Measurements from ENCODE around the gene QPRT. TPM values are rescaled to one million over a fixed set of nuclear protein-coding genes. Genes with fewer than 3 reads are reported as not detected.

The QPRT gene
- total and polyA plus RNA-seq, 2 of the 13 experiments (the other 11 are each of a cell fraction or from before 2014, with no cell fraction given), result 130 to 218 TPM

DNA sequence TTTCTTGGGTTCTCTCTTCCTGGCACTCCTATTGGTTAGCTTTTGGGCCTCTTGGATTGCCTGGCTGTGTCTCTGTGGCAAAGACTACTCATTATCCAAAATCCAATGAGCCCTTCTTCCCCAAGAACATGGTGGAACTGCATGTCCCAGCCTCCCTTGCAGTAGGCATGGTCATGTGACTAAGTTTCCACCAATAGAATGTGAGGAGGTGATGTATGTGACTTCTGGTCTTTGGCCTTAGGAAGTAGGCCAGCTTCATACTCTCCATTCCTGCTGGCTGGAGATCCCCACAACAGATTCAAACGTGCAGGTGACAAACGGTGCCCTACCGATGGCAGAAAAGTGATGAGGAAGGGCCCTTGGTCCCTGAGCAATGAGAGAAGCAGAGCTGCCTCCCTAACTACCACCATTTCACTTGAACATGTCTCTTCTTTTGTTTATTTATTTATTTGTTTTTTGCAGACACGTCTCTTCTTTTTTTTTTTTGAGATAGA, 33.2 kb upstream of the QPRT start (continued):
- TF ChIP-seq, protein P1, sequence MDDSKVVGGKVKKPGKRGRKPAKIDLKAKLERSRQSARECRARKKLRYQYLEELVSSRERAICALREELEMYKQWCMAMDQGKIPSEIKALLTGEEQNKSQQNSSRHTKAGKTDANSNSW (CRISPR knock-in tag; IDR thresholded peaks at IDR 0.05; ENCODE audit: borderline replicate concordance), result no peak
- TF ChIP-seq NR2C2 (CRISPR knock-in tag; IDR thresholded peaks at IDR 0.05; ENCODE audit: borderline replicate concordance), result peak; percentile 46; the same call in 1 of the 2 replicates
- TF ChIP-seq, protein P2, sequence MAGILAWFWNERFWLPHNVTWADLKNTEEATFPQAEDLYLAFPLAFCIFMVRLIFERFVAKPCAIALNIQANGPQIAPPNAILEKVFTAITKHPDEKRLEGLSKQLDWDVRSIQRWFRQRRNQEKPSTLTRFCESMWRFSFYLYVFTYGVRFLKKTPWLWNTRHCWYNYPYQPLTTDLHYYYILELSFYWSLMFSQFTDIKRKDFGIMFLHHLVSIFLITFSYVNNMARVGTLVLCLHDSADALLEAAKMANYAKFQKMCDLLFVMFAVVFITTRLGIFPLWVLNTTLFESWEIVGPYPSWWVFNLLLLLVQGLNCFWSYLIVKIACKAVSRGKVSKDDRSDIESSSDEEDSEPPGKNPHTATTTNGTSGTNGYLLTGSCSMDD (CRISPR knock-in tag; IDR thresholded peaks at IDR 0.05), result no peak
- TF ChIP-seq ZFYVE20 (CRISPR knock-in tag; IDR thresholded peaks at IDR 0.05; ENCODE audit: borderline replicate concordance, low read depth), result no peak
- TF ChIP-seq, protein P3, sequence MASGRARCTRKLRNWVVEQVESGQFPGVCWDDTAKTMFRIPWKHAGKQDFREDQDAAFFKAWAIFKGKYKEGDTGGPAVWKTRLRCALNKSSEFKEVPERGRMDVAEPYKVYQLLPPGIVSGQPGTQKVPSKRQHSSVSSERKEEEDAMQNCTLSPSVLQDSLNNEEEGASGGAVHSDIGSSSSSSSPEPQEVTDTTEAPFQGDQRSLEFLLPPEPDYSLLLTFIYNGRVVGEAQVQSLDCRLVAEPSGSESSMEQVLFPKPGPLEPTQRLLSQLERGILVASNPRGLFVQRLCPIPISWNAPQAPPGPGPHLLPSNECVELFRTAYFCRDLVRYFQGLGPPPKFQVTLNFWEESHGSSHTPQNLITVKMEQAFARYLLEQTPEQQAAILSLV (CRISPR knock-in tag; IDR thresholded peaks at IDR 0.05; ENCODE audit: borderline replicate concordance), result no peak
- TF ChIP-seq, protein P4, sequence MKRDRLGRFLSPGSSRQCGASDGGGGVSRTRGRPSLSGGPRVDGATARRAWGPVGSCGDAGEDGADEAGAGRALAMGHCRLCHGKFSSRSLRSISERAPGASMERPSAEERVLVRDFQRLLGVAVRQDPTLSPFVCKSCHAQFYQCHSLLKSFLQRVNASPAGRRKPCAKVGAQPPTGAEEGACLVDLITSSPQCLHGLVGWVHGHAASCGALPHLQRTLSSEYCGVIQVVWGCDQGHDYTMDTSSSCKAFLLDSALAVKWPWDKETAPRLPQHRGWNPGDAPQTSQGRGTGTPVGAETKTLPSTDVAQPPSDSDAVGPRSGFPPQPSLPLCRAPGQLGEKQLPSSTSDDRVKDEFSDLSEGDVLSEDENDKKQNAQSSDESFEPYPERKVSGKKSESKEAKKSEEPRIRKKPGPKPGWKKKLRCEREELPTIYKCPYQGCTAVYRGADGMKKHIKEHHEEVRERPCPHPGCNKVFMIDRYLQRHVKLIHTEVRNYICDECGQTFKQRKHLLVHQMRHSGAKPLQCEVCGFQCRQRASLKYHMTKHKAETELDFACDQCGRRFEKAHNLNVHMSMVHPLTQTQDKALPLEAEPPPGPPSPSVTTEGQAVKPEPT (CRISPR knock-in tag; IDR thresholded peaks at IDR 0.05; ENCODE audit: low read depth), result no peak
- TF ChIP-seq PPARG (CRISPR knock-in tag; conservative IDR thresholded peaks at IDR 0.05), result no peak
- TF ChIP-seq, protein P5, sequence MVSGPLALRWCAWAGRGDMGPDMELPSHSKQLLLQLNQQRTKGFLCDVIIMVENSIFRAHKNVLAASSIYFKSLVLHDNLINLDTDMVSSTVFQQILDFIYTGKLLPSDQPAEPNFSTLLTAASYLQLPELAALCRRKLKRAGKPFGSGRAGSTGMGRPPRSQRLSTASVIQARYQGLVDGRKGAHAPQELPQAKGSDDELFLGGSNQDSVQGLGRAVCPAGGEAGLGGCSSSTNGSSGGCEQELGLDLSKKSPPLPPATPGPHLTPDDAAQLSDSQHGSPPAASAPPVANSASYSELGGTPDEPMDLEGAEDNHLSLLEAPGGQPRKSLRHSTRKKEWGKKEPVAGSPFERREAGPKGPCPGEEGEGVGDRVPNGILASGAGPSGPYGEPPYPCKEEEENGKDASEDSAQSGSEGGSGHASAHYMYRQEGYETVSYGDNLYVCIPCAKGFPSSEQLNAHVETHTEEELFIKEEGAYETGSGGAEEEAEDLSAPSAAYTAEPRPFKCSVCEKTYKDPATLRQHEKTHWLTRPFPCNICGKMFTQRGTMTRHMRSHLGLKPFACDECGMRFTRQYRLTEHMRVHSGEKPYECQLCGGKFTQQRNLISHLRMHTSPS (CRISPR knock-in tag; IDR thresholded peaks at IDR 0.05; ENCODE audit: low read depth), result no peak
- TF ChIP-seq MTA1 (CRISPR knock-in tag; IDR thresholded peaks at IDR 0.05; ENCODE audit: borderline replicate concordance), result no peak
- TF ChIP-seq, protein P6, sequence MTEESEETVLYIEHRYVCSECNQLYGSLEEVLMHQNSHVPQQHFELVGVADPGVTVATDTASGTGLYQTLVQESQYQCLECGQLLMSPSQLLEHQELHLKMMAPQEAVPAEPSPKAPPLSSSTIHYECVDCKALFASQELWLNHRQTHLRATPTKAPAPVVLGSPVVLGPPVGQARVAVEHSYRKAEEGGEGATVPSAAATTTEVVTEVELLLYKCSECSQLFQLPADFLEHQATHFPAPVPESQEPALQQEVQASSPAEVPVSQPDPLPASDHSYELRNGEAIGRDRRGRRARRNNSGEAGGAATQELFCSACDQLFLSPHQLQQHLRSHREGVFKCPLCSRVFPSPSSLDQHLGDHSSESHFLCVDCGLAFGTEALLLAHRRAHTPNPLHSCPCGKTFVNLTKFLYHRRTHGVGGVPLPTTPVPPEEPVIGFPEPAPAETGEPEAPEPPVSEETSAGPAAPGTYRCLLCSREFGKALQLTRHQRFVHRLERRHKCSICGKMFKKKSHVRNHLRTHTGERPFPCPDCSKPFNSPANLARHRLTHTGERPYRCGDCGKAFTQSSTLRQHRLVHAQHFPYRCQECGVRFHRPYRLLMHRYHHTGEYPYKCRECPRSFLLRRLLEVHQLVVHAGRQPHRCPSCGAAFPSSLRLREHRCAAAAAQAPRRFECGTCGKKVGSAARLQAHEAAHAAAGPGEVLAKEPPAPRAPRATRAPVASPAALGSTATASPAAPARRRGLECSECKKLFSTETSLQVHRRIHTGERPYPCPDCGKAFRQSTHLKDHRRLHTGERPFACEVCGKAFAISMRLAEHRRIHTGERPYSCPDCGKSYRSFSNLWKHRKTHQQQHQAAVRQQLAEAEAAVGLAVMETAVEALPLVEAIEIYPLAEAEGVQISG (CRISPR knock-in tag; IDR thresholded peaks at IDR 0.05), result peak; percentile 65; the same call in 1 of the 2 replicates
- TF ChIP-seq TOE1 (CRISPR knock-in tag; IDR thresholded peaks at IDR 0.05), result no peak
- no peak for TF ChIP-seq MED8 (CRISPR knock-in tag; IDR thresholded peaks at IDR 0.05; ENCODE audit: insufficient replicate concordance)
- TF ChIP-seq, protein P7, sequence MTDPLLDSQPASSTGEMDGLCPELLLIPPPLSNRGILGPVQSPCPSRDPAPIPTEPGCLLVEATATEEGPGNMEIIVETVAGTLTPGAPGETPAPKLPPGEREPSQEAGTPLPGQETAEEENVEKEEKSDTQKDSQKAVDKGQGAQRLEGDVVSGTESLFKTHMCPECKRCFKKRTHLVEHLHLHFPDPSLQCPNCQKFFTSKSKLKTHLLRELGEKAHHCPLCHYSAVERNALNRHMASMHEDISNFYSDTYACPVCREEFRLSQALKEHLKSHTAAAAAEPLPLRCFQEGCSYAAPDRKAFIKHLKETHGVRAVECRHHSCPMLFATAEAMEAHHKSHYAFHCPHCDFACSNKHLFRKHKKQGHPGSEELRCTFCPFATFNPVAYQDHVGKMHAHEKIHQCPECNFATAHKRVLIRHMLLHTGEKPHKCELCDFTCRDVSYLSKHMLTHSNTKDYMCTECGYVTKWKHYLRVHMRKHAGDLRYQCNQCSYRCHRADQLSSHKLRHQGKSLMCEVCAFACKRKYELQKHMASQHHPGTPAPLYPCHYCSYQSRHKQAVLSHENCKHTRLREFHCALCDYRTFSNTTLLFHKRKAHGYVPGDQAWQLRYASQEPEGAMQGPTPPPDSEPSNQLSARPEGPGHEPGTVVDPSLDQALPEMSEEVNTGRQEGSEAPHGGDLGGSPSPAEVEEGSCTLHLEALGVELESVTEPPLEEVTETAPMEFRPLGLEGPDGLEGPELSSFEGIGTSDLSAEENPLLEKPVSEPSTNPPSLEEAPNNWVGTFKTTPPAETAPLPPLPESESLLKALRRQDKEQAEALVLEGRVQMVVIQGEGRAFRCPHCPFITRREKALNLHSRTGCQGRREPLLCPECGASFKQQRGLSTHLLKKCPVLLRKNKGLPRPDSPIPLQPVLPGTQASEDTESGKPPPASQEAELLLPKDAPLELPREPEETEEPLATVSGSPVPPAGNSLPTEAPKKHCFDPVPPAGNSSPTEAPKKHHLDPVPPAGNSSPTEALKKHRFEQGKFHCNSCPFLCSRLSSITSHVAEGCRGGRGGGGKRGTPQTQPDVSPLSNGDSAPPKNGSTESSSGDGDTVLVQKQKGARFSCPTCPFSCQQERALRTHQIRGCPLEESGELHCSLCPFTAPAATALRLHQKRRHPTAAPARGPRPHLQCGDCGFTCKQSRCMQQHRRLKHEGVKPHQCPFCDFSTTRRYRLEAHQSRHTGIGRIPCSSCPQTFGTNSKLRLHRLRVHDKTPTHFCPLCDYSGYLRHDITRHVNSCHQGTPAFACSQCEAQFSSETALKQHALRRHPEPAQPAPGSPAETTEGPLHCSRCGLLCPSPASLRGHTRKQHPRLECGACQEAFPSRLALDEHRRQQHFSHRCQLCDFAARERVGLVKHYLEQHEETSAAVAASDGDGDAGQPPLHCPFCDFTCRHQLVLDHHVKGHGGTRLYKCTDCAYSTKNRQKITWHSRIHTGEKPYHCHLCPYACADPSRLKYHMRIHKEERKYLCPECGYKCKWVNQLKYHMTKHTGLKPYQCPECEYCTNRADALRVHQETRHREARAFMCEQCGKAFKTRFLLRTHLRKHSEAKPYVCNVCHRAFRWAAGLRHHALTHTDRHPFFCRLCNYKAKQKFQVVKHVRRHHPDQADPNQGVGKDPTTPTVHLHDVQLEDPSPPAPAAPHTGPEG (CRISPR knock-in tag; IDR thresholded peaks at IDR 0.05), result no peak
